Endothelial cell of umbilical vein (primary cell): ENCODE measurements around the gene LDLRAD4. TPM values are rescaled to one million over a fixed set of nuclear protein-coding genes. Genes with fewer than 3 reads are reported as not detected.

Experiments
- BruUV-seq: library from RNA; stranded (reverse); fragments of 400-500 nt; replicated peaks from 2 replicates; lab custom pipeline; 2021; lab: Mats Ljungman, UMichigan
- CTCF ChIA-PET: fragments of 300-600, 350-600 bp; sonication (Branson Sonifier 250); formaldehyde crosslinking; loops from one replicate; lab custom pipeline; 2021; ENCODE audit warnings: antibody characterized with exemption, inconsistent platforms; lab: Charles Lee
- POLR2A ChIA-PET: fragments of 300-600, 350-600 bp; sonication (Branson Sonifier 250); formaldehyde crosslinking; loops from one replicate; lab custom pipeline; 2021; ENCODE audit warnings: antibody characterized with exemption, inconsistent platforms; lab: Charles Lee
- DNase-seq: peaks from one replicate; pipeline ENCODE4 v3.0.0-alpha.2; 2011; ENCODE audit warnings: low read depth, low spot score
- FAIRE-seq: peaks from 2 replicates; lab custom pipeline; 2011; peaks lifted over from hg19 to GRCh38; lab: Jason Lieb, UNC
- H2AFZ ChIP-seq: 2 replicates; pipeline ENCODE4 v1.6.0; 2012; ENCODE audit warnings: low read depth, low read length, control low read depth, inconsistent platforms
- H3K27ac ChIP-seq: 2 replicates; pipeline ENCODE4 v1.5.1; 2011; ENCODE audit warnings: low read depth, mild to moderate bottlenecking, control low read depth, low read length, moderate library complexity; ENCODE audit not compliant: insufficient read depth
- H3K27me3 ChIP-seq, 2 experiments: 2 replicates each; pipeline versions ENCODE4 v1.6.0 to v1.6.1; 2011; ENCODE audit warnings: low read length in 2 of 2, mixed read lengths in 1 of 2; ENCODE audit not compliant: control insufficient read depth in 2 of 2, insufficient read depth in 2 of 2
- H3K36me3 ChIP-seq, 2 experiments: 2 replicates in 1 of 2; 3 replicates in 1 of 2; pipeline ENCODE4 v1.5.1; 2011; ENCODE audit warnings: low read length in 2 of 2, mild to moderate bottlenecking in 1 of 2, moderate library complexity in 1 of 2; ENCODE audit not compliant: control insufficient read depth in 2 of 2, insufficient read depth in 2 of 2; ENCODE audit errors: extremely low read depth in 1 of 2
- H3K4me1 ChIP-seq: 3 replicates; pipeline ENCODE4 v1.5.1; 2011; ENCODE audit warnings: mild to moderate bottlenecking, low read length; ENCODE audit not compliant: control insufficient read depth, insufficient read depth; ENCODE audit errors: extremely low read depth
- H3K4me2 ChIP-seq: 2 replicates; pipeline ENCODE4 v1.6.1; 2011; ENCODE audit warnings: low read length, control low read depth, mixed read lengths; ENCODE audit not compliant: insufficient read depth
- H3K4me3 ChIP-seq, 3 experiments: fragments of 200-600 bp in 1 of 3; sonication (generic), shearing (Covaris generic) in 1 of 3; replicated peaks in 1 of 3; 2 replicates each; pipeline ENCODE4 v1.5.1; 2011 to 2016; ENCODE audit warnings: control low read depth in 3 of 3, low read length in 3 of 3, mild to moderate bottlenecking in 2 of 3, inconsistent platforms in 1 of 3, low read depth in 1 of 3, moderate library complexity in 1 of 3; ENCODE audit not compliant: insufficient read depth in 1 of 3
- H3K79me2 ChIP-seq: 2 replicates; pipeline ENCODE4 v1.6.0; 2012; ENCODE audit warnings: low read length, inconsistent platforms; ENCODE audit not compliant: control insufficient read depth, insufficient read depth
- H3K9ac ChIP-seq: replicated peaks from 2 replicates; pipeline ENCODE3; 2011; ENCODE audit warnings: low read length, control low read depth; ENCODE audit not compliant: insufficient read depth; ENCODE audit errors: extremely low read depth
- H3K9me1 ChIP-seq: replicated peaks from 3 replicates; pipeline ENCODE4 v1.6.0; 2011; ENCODE audit warnings: mild to moderate bottlenecking, low read length; ENCODE audit not compliant: control insufficient read depth, insufficient read depth; ENCODE audit errors: extremely low read depth
- H3K9me3 ChIP-seq: replicated peaks from 2 replicates; pipeline ENCODE4 v1.5.1; 2012; ENCODE audit warnings: low read length, inconsistent platforms; ENCODE audit not compliant: control insufficient read depth, insufficient read depth
- H4K20me1 ChIP-seq: replicated peaks from 2 replicates; pipeline ENCODE3; 2011; ENCODE audit warnings: mild to moderate bottlenecking, low read length; ENCODE audit not compliant: control insufficient read depth, insufficient read depth; ENCODE audit errors: extremely low read depth
- CTCF ChIP-seq, 2 donors: IDR thresholded peaks; 1 replicate in 1 of 2; 2 replicates in 1 of 2; pipeline ENCODE4 v1.5.1; 2011; ENCODE audit warnings: low read length in 2 of 2, mild to moderate bottlenecking in 2 of 2, moderate library complexity in 2 of 2, control low read depth in 1 of 2, inconsistent platforms in 1 of 2, low read depth in 1 of 2; ENCODE audit not compliant: insufficient read depth in 1 of 2; ENCODE audit errors: extremely low read depth in 1 of 2
- EZH2 ChIP-seq: IDR thresholded peaks from 2 replicates; pipeline ENCODE4 v1.6.1; 2012; ENCODE audit warnings: borderline replicate concordance, low read depth, mild to moderate bottlenecking, moderate library complexity, low read length, inconsistent platforms; ENCODE audit not compliant: severe bottlenecking
- FOS ChIP-seq: IDR thresholded peaks from 2 replicates; pipeline ENCODE4 v1.6.1; 2011; ENCODE audit warnings: mild to moderate bottlenecking, low read length, moderate library complexity, borderline replicate concordance; ENCODE audit not compliant: insufficient read depth
- GATA2 ChIP-seq: IDR thresholded peaks from 2 replicates; pipeline ENCODE4 v1.7.0; 2011; ENCODE audit warnings: low read depth, mild to moderate bottlenecking, moderate library complexity, mixed read lengths, low read length; ENCODE audit not compliant: insufficient read length, insufficient read depth
- JUN ChIP-seq: IDR thresholded peaks from 2 replicates; pipeline ENCODE4 v1.6.1; 2011; ENCODE audit warnings: borderline replicate concordance, low read depth; ENCODE audit not compliant: insufficient read length, insufficient read depth
- MAX ChIP-seq: IDR thresholded peaks from 2 replicates; pipeline ENCODE4 v1.6.1; 2011; ENCODE audit not compliant: insufficient read depth, insufficient read length
- MYC ChIP-seq: IDR thresholded peaks from one replicate; pipeline ENCODE4 v1.6.1; 2011; ENCODE audit warnings: mild to moderate bottlenecking, low read depth, low read length
- POLR2A ChIP-seq: IDR thresholded peaks from 2 replicates; pipeline ENCODE4 v1.6.1; 2012; ENCODE audit warnings: low read depth, mild to moderate bottlenecking, control low read depth, low read length
- POLR2AphosphoS5 ChIP-seq: IDR thresholded peaks from 2 replicates; pipeline ENCODE4 v1.6.1; 2012; ENCODE audit warnings: low read depth, mild to moderate bottlenecking, control low read depth, low read length, moderate library complexity; ENCODE audit not compliant: insufficient read depth
- dilution Hi-C: fragments of 300-500 bp; cut with MboI; formaldehyde crosslinking; loops from one replicate; pipeline ENCODE4 v1.15.0; 2019; ENCODE audit warnings: low sequenced_read_pairs; ENCODE audit not compliant: extremely low pct_ligation_motif_present
- intact Hi-C: fragments of 100-400 bp; cut with micrococcal nuclease; formaldehyde crosslinking; loops from one replicate; pipeline ENCODE4 v1.10.0; 2022
- polyA plus RNA-seq, 4 experiments: library from polyadenylated mRNA; depleted of rRNA in 3 of 4; stranded (reverse) in 3 of 4; unstranded in 1 of 4; fragments of >200 nt; gene quantifications; 2 replicates each; pipeline versions ENCODE4 v1.2.1 to v1.2.3, GENCODE V29; 2011 to 2012; ENCODE audit warnings: missing spikeins in 1 of 4
- total RNA-seq: library from RNA; stranded (reverse); gene quantifications from 2 replicates; pipeline ENCODE4 v1.2.3, GENCODE V29; 2021

The LDLRAD4 gene
- total and polyA plus RNA-seq, 2 donors (not counting 3 experiments of a cell fraction or from before 2014, with no cell fraction given): 5.2 to 6.5 TPM

- DNase-seq (no peak), FAIRE-seq (no peak)
- H3K36me3 ChIP-seq: no peaks in the 10 kb centered on the region
- H3K9ac ChIP-seq: no peak overlapping the region
- no peak overlapping the region for H3K4me2 ChIP-seq
- intact Hi-C loops: no loop called here
- no peaks in the 10 kb centered on the region for H3K79me2 ChIP-seq
- no peak overlapping the region for H2AFZ ChIP-seq
- POLR2A ChIA-PET: no interaction called here
- no peaks in the 10 kb centered on the region for H4K20me1 ChIP-seq
- dilution Hi-C loops: no loop called here
- no peak overlapping the region for H3K4me3 ChIP-seq
- H3K9me3 ChIP-seq: no peaks in the 10 kb centered on the region
- CTCF ChIA-PET: no interaction called here
- TF ChIP-seq MYC (no peak), CTCF (IDR thresholded peaks at IDR 0.05; ENCODE audit: extremely low read depth in 1 of 2, insufficient read depth in 1 of 2, low read depth in 1 of 2, low read length in 2 of 2) (no peak), MAX (no peak), GATA2 (no peak)
- H3K27ac ChIP-seq: no peak overlapping the region
- H3K9me1 ChIP-seq: no peaks in the 10 kb centered on the region
- H3K27me3 ChIP-seq: peaks cover 0 to 2% of the 10 kb centered on the region in 2 experiments
- no peaks in the 10 kb centered on the region for H3K4me1 ChIP-seq
- BruUV-seq: no TSS peak
These were observed 370.8 kb downstream of the LDLRAD4 start for GRCh38 chr18:13589316-13589715.

- Histone ChIP-seq H3K9ac (no peak overlapping the region), H3K4me3 (no peak overlapping the region), H2AFZ (no peak overlapping the region), H3K9me1 (no peaks in the 10 kb centered on the region), H3K27me3 (peaks cover 0 to under 1% of the 10 kb centered on the region in 2 experiments), H3K4me2 (no peak overlapping the region), H3K79me2 (no peaks in the 10 kb centered on the region), H3K4me1 (no peaks in the 10 kb centered on the region), H3K9me3 (no peaks in the 10 kb centered on the region), H4K20me1 (no peaks in the 10 kb centered on the region), H3K36me3 (no peaks in the 10 kb centered on the region), H3K27ac (no peak overlapping the region)
- POLR2A ChIA-PET: no interaction called here
- DNase-seq: no peak
- TF ChIP-seq GATA2: no peak
- TF ChIP-seq MYC: no peak
- TF ChIP-seq JUN: no peak
- no peak for TF ChIP-seq MAX
- TF ChIP-seq EZH2: no peak
- TF ChIP-seq POLR2A: no peak
- no peak for TF ChIP-seq CTCF (IDR thresholded peaks at IDR 0.05; ENCODE audit: extremely low read depth in 1 of 2, insufficient read depth in 1 of 2, low read depth in 1 of 2, low read length in 2 of 2)
- no peak for TF ChIP-seq FOS
- no peak for TF ChIP-seq POLR2AphosphoS5
- BruUV-seq: no TSS peak
- dilution Hi-C loops (no loop called here), intact Hi-C loops (no loop called here)
- no peak for FAIRE-seq
- CTCF ChIA-PET: no interaction called here
These were observed 371.4 kb downstream of the LDLRAD4 start for GRCh38 chr18:13589943-13590342.
